Muscle of leg (tissue), 11 donors: Measurements from ENCODE around the gene TAOK3. TPM values are rescaled to one million over a fixed set of nuclear protein-coding genes. Genes with fewer than 3 reads are reported as not detected.

Experiments used
- DNase-seq: peaks from one replicate; pipeline ENCODE4 v3.0.0; 2013
- H3K27ac ChIP-seq: one replicate; pipeline ENCODE4 v1.5.1; 2013; ENCODE audit warnings: mild to moderate bottlenecking, low read length, control low read depth
- H3K27me3 ChIP-seq: one replicate; pipeline ENCODE4 v1.6.1; 2013; ENCODE audit warnings: low read length; ENCODE audit not compliant: control insufficient read depth, insufficient read depth
- H3K36me3 ChIP-seq: one replicate; pipeline ENCODE4 v1.6.1; 2013; ENCODE audit warnings: low read length; ENCODE audit not compliant: control insufficient read depth, insufficient read depth
- H3K4me1 ChIP-seq: one replicate; pipeline ENCODE4 v1.6.1; 2013; ENCODE audit warnings: low read length; ENCODE audit not compliant: control insufficient read depth, insufficient read depth
- H3K4me3 ChIP-seq: one replicate; pipeline ENCODE4 v1.5.1; 2013; ENCODE audit warnings: low read length, control low read depth
- H3K9me3 ChIP-seq: replicated peaks from 2 replicates; pipeline ENCODE4 v1.6.1; 2013; ENCODE audit warnings: low read depth, low read length; ENCODE audit not compliant: control insufficient read depth
- WGBS: methylation state at CpG from one replicate; pipeline ENCODE4 v1.1.5; 2013; ENCODE audit warnings: missing lambda C conversion rate; ENCODE audit not compliant: insufficient coverage; 5-methylcytosine and 5-hydroxymethylcytosine counted together
- polyA plus RNA-seq, 8 donors: library from polyadenylated mRNA; unstranded; fragments of 120-200 nt; gene quantifications; one replicate each; pipeline versions ENCODE4 v1.2.1 to v1.2.3, GENCODE V29; 2013; ENCODE audit warnings: inconsistent platforms in 1 of 8, low replicate concordance in 1 of 8; ENCODE audit not compliant: insufficient read length in 8 of 8, insufficient read depth in 1 of 8
- total RNA-seq: library from RNA; stranded (reverse); fragments of 120-200 nt; gene quantifications from one replicate; pipeline ENCODE4 v1.2.4, GENCODE V29; 2013

Gene TAOK3
- total and polyA plus RNA-seq, 9 donors = 15.2 to 19.0 (median 17.2) TPM

- WGBS = 0% methylated on average over 26 of the region's 32 CpGs
- peak overlapping the region; percentile 68 for H3K4me3 ChIP-seq
- H3K27ac ChIP-seq = no peak overlapping the region
- no peaks in the 10 kb centered on the region for H3K9me3 ChIP-seq
- DNase-seq = peak; percentile 29
- no peaks in the 10 kb centered on the region for H3K27me3 ChIP-seq
- H3K4me1 ChIP-seq = peaks cover 5% of the 10 kb centered on the region
- H3K36me3 ChIP-seq = no peaks in the 10 kb centered on the region
Measured at GRCh38 chr12:118103201-118103600, 269.5 kb downstream of the TAOK3 start.

DNA sequence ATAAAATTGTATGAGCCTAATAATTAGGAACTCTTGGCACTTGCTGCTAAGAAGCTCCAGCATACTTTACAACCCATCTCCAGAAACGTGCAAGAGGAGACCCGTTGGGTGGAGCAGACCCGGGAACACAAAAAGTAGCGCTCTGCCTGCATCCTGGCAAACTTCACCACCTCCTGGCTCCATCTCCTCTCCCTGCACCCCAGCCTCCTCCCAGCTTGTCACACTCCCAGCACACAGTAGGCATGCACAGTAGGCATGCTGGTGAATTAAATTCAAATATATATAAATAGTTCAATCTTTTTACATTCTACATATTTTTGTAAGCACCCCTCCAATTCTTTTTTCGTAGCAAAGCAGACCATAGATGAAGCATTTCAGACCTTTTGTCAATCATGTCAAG lies 270.1 kb downstream of the TAOK3 start:
- no peaks in the 10 kb centered on the region for H3K9me3 ChIP-seq
- H3K4me1 ChIP-seq = peaks cover 5% of the 10 kb centered on the region
- no peaks in the 10 kb centered on the region for H3K27me3 ChIP-seq
- no peaks in the 10 kb centered on the region for H3K36me3 ChIP-seq
- no peak for DNase-seq
- no CpG with 5 or more reads among the region's 5 CpGs for WGBS
- H3K27ac ChIP-seq = no peak overlapping the region
- no peak overlapping the region for H3K4me3 ChIP-seq

DNA sequence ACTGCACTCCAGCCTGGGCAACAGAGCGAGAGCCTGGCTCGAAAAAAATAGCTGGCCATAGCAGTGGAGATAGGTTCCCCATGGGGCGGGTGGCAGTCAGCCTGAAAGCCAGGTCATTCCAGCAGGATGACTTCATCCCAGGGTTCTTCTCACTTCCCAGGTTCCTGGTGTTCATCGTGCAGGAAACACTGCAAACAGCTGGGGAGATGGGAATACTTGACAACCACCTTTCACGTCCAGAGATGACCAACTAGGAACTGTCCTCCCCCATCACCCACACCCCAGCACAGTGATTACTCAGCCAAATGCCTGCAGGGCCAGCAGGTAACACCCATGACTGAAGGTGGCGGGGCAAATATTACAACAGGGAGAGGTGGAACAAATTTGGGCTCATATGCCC lies 270.6 kb downstream of the TAOK3 start:
- H3K36me3 ChIP-seq = no peaks in the 10 kb centered on the region
- no peaks in the 10 kb centered on the region for H3K9me3 ChIP-seq
- no peak overlapping the region for H3K27ac ChIP-seq
- no peak overlapping the region for H3K4me3 ChIP-seq
- no peaks in the 10 kb centered on the region for H3K27me3 ChIP-seq
- peaks cover 5% of the 10 kb centered on the region for H3K4me1 ChIP-seq
- no peak for DNase-seq
- WGBS = 85% methylated on average over 5 of the region's 6 CpGs

GRCh38 chr12:118101051-118101450 lies 271.7 kb downstream of the TAOK3 start:
- DNase-seq = no peak
- Histone ChIP-seq H3K4me1 (peaks cover 5% of the 10 kb centered on the region), H3K27me3 (no peaks in the 10 kb centered on the region), H3K4me3 (no peak overlapping the region), H3K27ac (no peak overlapping the region), H3K9me3 (no peaks in the 10 kb centered on the region), H3K36me3 (no peaks in the 10 kb centered on the region)
- WGBS = 86% methylated on average over 1 of the region's 3 CpGs

Other genes starting within 250 kb of the TAOK3 start
- gene PEBP1, start 236.8 kb downstream of the TAOK3 start, total RNA-seq = 132 TPM
- gene PEBP1, start 236.8 kb downstream of the TAOK3 start, polyA plus RNA-seq = 100 to 1,000 TPM; 138 to 156 (median 148) TPM
- 27.4 TPM for gene SUDS3, start 3.6 kb upstream of the TAOK3 start, total RNA-seq
- 10 to 100 TPM; 25.6 to 32.7 (median 27.6) TPM for gene SUDS3, start 3.6 kb upstream of the TAOK3 start, polyA plus RNA-seq